Stimulated activated CD4-positive, alpha-beta T cell treated with anti-CD3 and anti-CD28 coated beads, Interleukin-4, amount 100 ng/mL, for 24 hours (primary cell): Measurements from ENCODE around the gene PLXDC1.
"Not testable (repeated sequence)": the region's sequence is repeated elsewhere in the genome, so short reads cannot be mapped to it uniquely, and the experiment has no call there.

Source experiments
- DNase-seq: peaks from one replicate; pipeline ENCODE4 v3.0.0-alpha.2; 2020

Gene PLXDC1

DNA sequence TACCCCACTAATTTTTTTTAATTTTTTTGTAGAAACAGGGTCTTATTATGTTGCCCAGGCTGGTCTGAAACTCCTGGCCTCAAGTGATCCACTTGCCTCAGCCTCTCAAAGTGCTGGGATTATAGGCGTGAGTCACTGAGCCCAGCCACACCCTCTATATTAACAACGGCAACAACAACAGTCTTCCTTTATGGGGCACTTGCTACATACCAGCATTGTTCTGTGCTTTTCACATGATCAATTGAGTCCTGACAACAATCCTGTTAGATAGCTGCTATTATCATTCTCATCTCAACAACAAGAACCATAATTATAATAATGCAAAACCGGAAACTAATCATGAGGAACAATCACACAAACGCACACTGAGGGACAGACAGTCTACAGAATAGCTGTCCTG is 27.1 kb upstream of the PLXDC1 start:
- no peak for DNase-seq

DNA sequence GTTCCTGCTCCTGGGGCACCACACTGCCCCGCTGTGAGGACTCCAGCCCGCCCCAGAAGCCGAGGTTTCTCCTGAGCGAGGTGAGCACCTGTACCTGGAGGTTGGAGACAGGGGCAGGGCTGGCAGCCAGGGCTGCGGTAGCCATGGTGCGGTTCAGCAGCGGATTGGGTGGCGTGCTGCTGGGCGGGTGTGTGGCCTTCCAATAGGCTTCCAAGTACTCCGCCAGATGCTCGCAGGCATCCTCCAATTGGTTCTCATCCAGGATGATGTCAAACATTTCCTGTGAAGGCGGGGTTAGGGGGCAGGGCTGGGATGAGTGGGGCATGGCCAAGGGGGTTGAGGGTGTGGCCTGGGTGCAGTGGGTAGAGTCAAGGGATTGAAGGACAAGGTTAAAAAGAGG is 25.8 kb upstream of the PLXDC1 start:
- no peak for DNase-seq

- no peak for DNase-seq
Observed at GRCh38 chr17:39175695-39176093, 24.3 kb upstream of the PLXDC1 start.

GRCh38 chr17:39174920-39175694 is 23.7 kb upstream of the PLXDC1 start:
- DNase-seq = peak; percentile 81

GRCh38 chr17:39173526-39174274 is 22.3 kb upstream of the PLXDC1 start:
- DNase-seq = no peak

- DNase-seq = no peak
Observed at GRCh38 chr17:39173080-39173479, 21.6 kb upstream of the PLXDC1 start.

DNA sequence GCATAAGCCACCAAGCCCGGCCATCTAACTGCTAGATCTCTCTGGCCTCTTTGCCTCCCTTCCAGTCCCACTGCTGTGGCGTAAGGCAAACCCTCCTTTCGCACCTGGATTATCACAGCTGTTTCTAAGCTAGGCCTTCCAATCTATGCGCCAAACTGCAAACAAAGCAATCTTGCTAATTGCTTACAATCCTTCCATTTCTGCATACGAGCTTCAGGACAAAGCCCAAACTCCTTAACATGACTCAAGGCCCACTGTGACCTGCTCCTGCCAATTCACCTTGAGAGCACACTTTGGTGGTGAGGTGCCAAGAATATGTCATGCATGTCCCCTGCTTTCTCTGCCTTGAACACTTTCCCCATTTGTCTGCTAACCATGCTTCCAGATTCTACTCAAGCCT is 20.5 kb upstream of the PLXDC1 start:
- no peak for DNase-seq

- DNase-seq = no peak
Observed at GRCh38 chr17:39170558-39170957, 19.1 kb upstream of the PLXDC1 start.

DNA sequence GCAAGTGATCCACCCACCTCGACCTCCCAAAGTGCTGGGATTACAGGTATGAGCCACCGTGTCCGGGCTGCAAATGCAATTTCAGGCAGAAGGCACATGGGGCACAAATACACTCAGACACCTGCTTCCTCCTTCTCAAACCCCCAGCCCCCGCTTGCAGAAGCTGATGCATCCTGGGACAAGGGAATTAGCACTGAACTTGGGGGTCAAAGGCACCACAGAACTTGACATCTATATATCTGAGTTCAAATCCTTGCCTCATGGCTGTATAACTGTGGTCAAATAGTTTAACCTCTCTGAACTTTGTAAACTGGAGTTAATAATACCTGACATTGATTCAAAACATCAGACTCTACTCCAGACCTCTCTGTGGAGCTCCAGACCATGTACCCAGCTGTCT is 18.7 kb upstream of the PLXDC1 start:
- no peak for DNase-seq

DNA sequence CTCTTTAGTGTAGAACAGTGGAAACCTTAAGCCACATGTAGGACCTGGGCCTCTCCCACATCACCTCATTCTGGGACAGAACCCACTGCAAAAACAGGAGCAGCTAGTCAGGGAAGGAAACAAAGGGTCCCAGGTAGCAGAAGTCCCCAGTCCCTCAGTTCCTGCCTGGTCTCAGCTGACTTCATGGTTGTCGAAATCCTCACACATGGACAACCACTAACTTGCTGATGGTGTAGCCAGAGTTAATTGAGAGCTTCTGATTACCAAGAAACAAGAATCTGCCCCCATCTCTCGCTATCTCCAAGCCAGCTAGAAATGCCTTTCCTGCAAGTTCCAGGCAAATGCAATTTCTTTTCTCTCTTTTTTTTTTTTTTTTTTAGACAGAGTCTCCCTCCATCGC is 18.1 kb upstream of the PLXDC1 start:
- no peak for DNase-seq

- no peak for DNase-seq
Observed at GRCh38 chr17:39169101-39169500, 17.7 kb upstream of the PLXDC1 start.

GRCh38 chr17:39168503-39168902 is 17.1 kb upstream of the PLXDC1 start:
- DNase-seq = not testable (repeated sequence)

- DNase-seq = no peak
Observed at GRCh38 chr17:39167476-39167875, 16.0 kb upstream of the PLXDC1 start.

DNA sequence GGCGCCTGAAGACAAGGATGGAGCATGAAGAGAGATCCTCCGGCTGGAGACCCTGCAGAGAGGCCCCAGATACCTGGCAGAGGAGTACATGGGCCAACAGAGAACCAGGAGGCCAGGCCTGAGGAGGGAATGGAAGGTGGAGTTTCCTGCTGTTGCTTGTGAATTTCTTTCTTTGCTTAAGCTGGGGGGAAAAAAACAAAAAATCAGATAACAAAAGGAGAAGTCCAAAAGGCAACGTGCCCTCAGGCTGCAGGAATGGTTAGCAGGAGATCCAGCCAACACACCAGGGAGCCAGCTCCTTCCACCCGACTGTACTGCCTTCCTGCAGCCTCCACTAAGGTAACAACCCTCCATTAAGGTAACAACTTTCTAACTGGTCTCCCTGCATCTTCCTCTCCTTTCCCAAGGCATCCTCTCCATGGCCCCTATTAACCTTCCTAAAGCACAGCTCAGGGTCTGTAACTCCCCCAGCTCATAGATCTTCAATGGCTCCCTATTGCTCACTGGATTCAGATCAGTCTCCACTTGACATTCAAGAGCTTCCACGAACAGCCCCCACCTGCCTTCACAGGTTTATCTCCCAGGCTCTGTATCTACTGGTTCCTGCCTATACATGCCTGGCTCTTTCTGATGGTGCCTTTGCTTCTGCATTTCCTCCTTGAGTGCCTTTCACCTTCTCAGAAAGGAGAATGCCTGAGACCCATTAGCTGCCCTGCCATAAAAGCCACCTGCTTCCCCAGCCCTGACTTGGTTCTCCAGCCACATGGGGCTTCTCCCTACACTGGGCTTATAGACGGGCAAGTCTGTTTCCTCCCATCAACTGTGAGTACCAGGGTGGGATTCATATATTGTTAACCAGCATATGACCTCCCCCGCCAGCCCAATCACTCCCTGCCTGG is 15.2 kb upstream of the PLXDC1 start:
- DNase-seq = no peak

- no peak for DNase-seq
Observed at GRCh38 chr17:39165841-39166349, 14.5 kb upstream of the PLXDC1 start, which contains the start of gene ARL5C. TSS of gene ARL5C (minus strand) at chr17:39166161. CDS start at chr17:39165760, 401 bp downstream.

GRCh38 chr17:39165178-39165840 is 13.9 kb upstream of the PLXDC1 start:
- DNase-seq = no peak

GRCh38 chr17:39164675-39165143 is 13.3 kb upstream of the PLXDC1 start:
- peak; percentile 82 for DNase-seq

GRCh38 chr17:39161962-39162361 is 10.5 kb upstream of the PLXDC1 start:
- no peak for DNase-seq

- no peak for DNase-seq
Observed at GRCh38 chr17:39158623-39159022, 7.2 kb upstream of the PLXDC1 start.

DNA sequence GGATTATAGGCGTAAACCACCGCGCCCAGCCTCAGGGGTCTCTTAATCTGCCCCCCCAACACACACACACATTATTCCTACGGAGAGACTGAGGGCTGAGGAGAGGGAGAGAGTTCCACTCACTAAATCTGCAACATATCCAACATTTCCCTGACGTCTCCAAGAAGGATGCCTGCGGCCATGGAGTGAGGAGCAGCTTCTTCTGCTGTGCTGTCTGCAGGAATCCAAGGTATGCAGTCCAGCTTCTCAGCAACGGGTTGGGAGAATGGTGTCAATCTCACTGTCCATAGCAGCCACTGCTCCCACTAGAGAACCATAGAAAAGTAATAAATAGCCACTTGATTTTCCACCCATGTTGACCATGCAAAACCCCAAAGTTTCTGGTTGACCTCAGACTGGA is 5.1 kb upstream of the PLXDC1 start:
- no peak for DNase-seq

DNA sequence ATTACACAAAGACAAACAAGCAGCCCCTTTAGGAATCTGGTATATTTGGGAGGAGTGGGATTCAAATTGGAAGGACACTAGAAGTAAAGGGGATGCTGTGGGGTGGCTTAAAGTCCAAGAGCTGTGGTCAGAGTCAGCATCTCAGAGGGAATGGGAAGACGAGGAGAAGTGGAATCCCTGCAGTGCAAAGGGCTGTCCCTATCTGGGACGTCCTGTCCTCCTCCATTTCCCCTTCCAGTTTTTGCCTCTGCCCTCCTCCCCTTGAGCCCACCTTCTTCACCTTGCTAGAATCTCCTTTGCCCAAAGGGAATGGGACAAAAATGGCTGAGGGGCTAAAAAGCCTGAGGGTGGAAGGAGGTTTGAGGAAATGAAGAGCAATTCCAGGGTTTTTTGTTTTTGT is 4.2 kb upstream of the PLXDC1 start:
- DNase-seq = no peak

- DNase-seq = peak; percentile 95
Observed at GRCh38 chr17:39153599-39154051, 2.2 kb upstream of the PLXDC1 start.
